OCI-LY3 (cell line): Measurements from ENCODE around the gene GLRA3.

ENCODE experiments used
- EZH2phosphoT487 ChIP-seq: fragments of 200-600 bp; shearing (Covaris generic); IDR thresholded peaks from 2 replicates; pipeline ENCODE4 v1.6.1; 2018; ENCODE audit warnings: antibody characterized with exemption, mixed run types, low read depth
- TF ChIP-seq, protein P1 (sequence below): fragments of 200-600, 300-600 bp; sonication (generic); IDR thresholded peaks from 2 replicates; pipeline ENCODE4 v1.5.1; 2014; ENCODE audit warnings: antibody characterized with exemption, low read length, low read depth

DNA sequence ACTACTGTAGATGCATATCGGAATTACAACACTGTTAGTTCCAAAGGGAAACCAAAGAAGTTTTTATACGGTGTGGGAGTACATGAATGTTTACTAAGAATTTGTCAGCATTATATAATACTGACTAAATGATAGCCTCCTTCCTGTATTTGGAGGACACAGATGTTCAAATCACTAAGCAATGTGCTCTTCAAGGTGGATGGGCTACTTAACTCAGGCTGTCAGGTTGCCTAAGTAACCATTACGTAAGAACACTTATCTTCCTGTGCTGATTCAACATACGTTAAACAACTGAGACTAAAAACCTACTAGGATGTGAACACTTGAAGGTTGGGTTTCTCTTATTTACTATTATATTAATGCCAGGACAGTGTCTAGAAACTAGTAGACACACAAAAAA, 224.8 kb downstream of the GLRA3 start:
- TF ChIP-seq, protein P1, sequence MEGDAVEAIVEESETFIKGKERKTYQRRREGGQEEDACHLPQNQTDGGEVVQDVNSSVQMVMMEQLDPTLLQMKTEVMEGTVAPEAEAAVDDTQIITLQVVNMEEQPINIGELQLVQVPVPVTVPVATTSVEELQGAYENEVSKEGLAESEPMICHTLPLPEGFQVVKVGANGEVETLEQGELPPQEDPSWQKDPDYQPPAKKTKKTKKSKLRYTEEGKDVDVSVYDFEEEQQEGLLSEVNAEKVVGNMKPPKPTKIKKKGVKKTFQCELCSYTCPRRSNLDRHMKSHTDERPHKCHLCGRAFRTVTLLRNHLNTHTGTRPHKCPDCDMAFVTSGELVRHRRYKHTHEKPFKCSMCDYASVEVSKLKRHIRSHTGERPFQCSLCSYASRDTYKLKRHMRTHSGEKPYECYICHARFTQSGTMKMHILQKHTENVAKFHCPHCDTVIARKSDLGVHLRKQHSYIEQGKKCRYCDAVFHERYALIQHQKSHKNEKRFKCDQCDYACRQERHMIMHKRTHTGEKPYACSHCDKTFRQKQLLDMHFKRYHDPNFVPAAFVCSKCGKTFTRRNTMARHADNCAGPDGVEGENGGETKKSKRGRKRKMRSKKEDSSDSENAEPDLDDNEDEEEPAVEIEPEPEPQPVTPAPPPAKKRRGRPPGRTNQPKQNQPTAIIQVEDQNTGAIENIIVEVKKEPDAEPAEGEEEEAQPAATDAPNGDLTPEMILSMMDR = no peak
- TF ChIP-seq EZH2phosphoT487 = no peak
